Thyroid gland (tissue), 4 donors: ENCODE data around the gene SCYGR8. TPM values are rescaled to one million over a fixed set of nuclear protein-coding genes. Genes with fewer than 3 reads are reported as not detected.
"Not testable (repeated sequence)": the region's sequence is repeated elsewhere in the genome, so short reads cannot be mapped to it uniquely, and the experiment has no call there.

ENCODE experiments used
- DNase-seq, 2 donors: peaks; one replicate each; pipeline ENCODE4 v3.0.0-alpha.2; 2019
- H3K27ac ChIP-seq, 3 donors: fragments of 200-600 bp; sonication (generic); 1 replicate in 2 of 3; 2 replicates in 1 of 3; pipeline ENCODE4 v1.5.1; 2016 to 2019; ENCODE audit warnings: mild to moderate bottlenecking in 1 of 3, moderate library complexity in 1 of 3
- H3K27me3 ChIP-seq: fragments of 200-600 bp; sonication (generic); one replicate; pipeline ENCODE4 v1.5.1; 2019
- H3K36me3 ChIP-seq, 2 donors: fragments of 200-600 bp; sonication (generic); one replicate each; pipeline ENCODE4 v1.5.1; 2016 to 2019
- H3K4me1 ChIP-seq, 2 donors: fragments of 200-600 bp; sonication (generic); one replicate each; pipeline ENCODE4 v1.5.1; 2017 to 2019
- H3K4me3 ChIP-seq, 3 donors: fragments of 200-600 bp; sonication (generic); replicated peaks in 1 of 3; 1 replicate in 2 of 3; 2 replicates in 1 of 3; pipeline ENCODE4 v1.5.1; 2016; ENCODE audit warnings: mild to moderate bottlenecking in 1 of 3
- H3K9me3 ChIP-seq: fragments of 200-600 bp; sonication (generic); one replicate; pipeline ENCODE4 v1.5.1; 2017
- CTCF ChIP-seq, 6 experiments: fragments of 200-600 bp in 3 of 6; fragments of 450-650 bp in 3 of 6; sonication (generic) in 3 of 6; IDR thresholded peaks; one replicate each; pipeline ENCODE4 v1.5.1; 2016 to 2019; ENCODE audit warnings: antibody characterized with exemption in 6 of 6, mild to moderate bottlenecking in 2 of 6, inconsistent platforms in 1 of 6, moderate library complexity in 1 of 6
- POLR2A ChIP-seq, 2 donors: fragments of 450-650 bp; IDR thresholded peaks; one replicate each; pipeline ENCODE4 v1.6.1; 2017; ENCODE audit warnings: antibody characterized with exemption in 2 of 2, mild to moderate bottlenecking in 2 of 2, moderate library complexity in 1 of 2
- WGBS, 2 donors: methylation state at CpG; one replicate each; pipeline ENCODE4 v1.1.5; 2017; 5-methylcytosine and 5-hydroxymethylcytosine counted together
- intact Hi-C: fragments of 100-400 bp; cut with DNase I; formaldehyde crosslinking; loops from one replicate; pipeline ENCODE4 v1.15.1; 2023
- total RNA-seq, 4 donors: library from RNA; depleted of rRNA; stranded (reverse); fragments of >200 nt; gene quantifications; one replicate each; pipeline ENCODE4 v1.2.3, GENCODE V29; 2016

Gene SCYGR8
- total RNA-seq, 4 donors from 2014 or later: not detected

GRCh38 chr2:227739351-227739750 is 6.3 kb upstream of the SCYGR8 start:
- no peak for TF ChIP-seq POLR2A (IDR thresholded peaks at IDR 0.05)
- Histone ChIP-seq H3K27ac (no peak overlapping the region), H3K4me1 (no peaks in the 10 kb centered on the region), H3K9me3 (no peaks in the 10 kb centered on the region), H3K27me3 (no peaks in the 10 kb centered on the region), H3K4me3 (no peak overlapping the region), H3K36me3 (no peaks in the 10 kb centered on the region)
- no peak for DNase-seq
- intact Hi-C loops: no loop called here
- 75 to 78% methylated on average over 14 of the region's 14 CpGs for WGBS, 2 donors

- H3K4me1 ChIP-seq, DNase-seq, H3K9me3 ChIP-seq, H3K36me3 ChIP-seq, intact Hi-C loops, H3K27ac ChIP-seq, H3K4me3 ChIP-seq, H3K27me3 ChIP-seq: not testable (repeated sequence)
- 53 to 66% methylated on average over 7 of the region's 7 CpGs for WGBS, 2 donors
Observed at GRCh38 chr2:227740705-227741104, 5.0 kb upstream of the SCYGR8 start.

GRCh38 chr2:227748079-227748478 is 2.4 kb downstream of the SCYGR8 start:
- no peak for TF ChIP-seq POLR2A (IDR thresholded peaks at IDR 0.05)
- peak in 1 of 6 experiments; percentile 17 for TF ChIP-seq CTCF (IDR thresholded peaks at IDR 0.05)
- no peaks in the 10 kb centered on the region for H3K36me3 ChIP-seq
- H3K27me3 ChIP-seq: no peaks in the 10 kb centered on the region
- WGBS, 2 donors: 45 to 56% methylated on average over 6 of the region's 6 CpGs
- intact Hi-C loops: no loop called here
- no peaks in the 10 kb centered on the region for H3K9me3 ChIP-seq
- peak in 1 of 2 donors; percentile 21 for DNase-seq
- H3K4me3 ChIP-seq: no peak overlapping the region
- H3K27ac ChIP-seq: no peak overlapping the region
- no peaks in the 10 kb centered on the region for H3K4me1 ChIP-seq

- H3K36me3 ChIP-seq, H3K4me1 ChIP-seq, H3K4me3 ChIP-seq, H3K9me3 ChIP-seq, DNase-seq, H3K27ac ChIP-seq, intact Hi-C loops, H3K27me3 ChIP-seq: not testable (repeated sequence)
- WGBS, 2 donors: 72 to 74% methylated on average over 4 of the region's 4 CpGs
Observed at GRCh38 chr2:227756261-227756660, 10.6 kb downstream of the SCYGR8 start.

- H3K27me3 ChIP-seq: no peaks in the 10 kb centered on the region
- H3K4me1 ChIP-seq: no peaks in the 10 kb centered on the region
- intact Hi-C loops: loop anchor here (10.0 kb wide), 1 partner anchor 345 kb away; no protein-coding TSS in a partner anchor
- WGBS, 2 donors: 61 to 64% methylated on average over 13 of the region's 13 CpGs
- H3K36me3 ChIP-seq: no peaks in the 10 kb centered on the region
- H3K9me3 ChIP-seq: no peaks in the 10 kb centered on the region
- no peak for TF ChIP-seq CTCF (IDR thresholded peaks at IDR 0.05)
- TF ChIP-seq POLR2A (IDR thresholded peaks at IDR 0.05): no peak
- peak in 1 of 2 donors; percentile 15 for DNase-seq
- no peak overlapping the region for H3K4me3 ChIP-seq
- H3K27ac ChIP-seq: no peak overlapping the region
Observed at GRCh38 chr2:227759411-227760118, 13.9 kb downstream of the SCYGR8 start.

- 77 to 82% methylated on average over 6 of the region's 6 CpGs for WGBS, 2 donors
- Histone ChIP-seq H3K4me3 (no peak overlapping the region), H3K27me3 (no peaks in the 10 kb centered on the region), H3K4me1 (peaks cover 0 to 3% of the 10 kb centered on the region in 2 donors), H3K36me3 (no peaks in the 10 kb centered on the region), H3K9me3 (no peaks in the 10 kb centered on the region), H3K27ac (no peak overlapping the region)
- TF ChIP-seq POLR2A (IDR thresholded peaks at IDR 0.05) (no peak), CTCF (IDR thresholded peaks at IDR 0.05) (no peak)
- no peak for DNase-seq
- intact Hi-C loops: loop anchor here (10.0 kb wide), 1 partner anchor 347 kb away; no protein-coding TSS in a partner anchor
Observed at GRCh38 chr2:227761740-227762476, 16.2 kb downstream of the SCYGR8 start.
